ENCODE data around the gene CD2AP.
"Not testable (repeated sequence)": the region's sequence is repeated elsewhere in the genome, so short reads cannot be mapped to it uniquely, and the experiment has no call there.

Gene CD2AP

DNA sequence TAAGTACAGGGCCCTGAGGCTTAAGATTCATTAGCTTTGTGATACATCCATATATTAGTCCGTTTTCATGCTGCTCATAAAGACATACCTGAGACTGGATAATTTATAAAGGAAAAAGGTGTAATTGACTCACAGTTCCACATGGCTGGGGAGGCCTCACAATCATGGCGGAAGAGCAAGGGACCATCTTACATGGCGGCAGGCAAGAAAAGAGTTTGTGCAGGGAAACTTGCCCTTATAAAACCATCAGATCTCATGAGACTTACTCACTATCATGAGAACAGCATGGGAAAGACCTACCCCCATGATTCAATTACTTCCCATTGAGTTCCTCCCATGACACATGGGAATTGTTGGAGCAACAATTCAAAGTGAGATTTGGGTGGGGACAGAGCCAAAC is 32.6 kb upstream of the CD2AP start:
- not testable (repeated sequence) for H2AFZ ChIP-seq (ENCODE audit: low read length, unreplicated experiment); H3K79me2 ChIP-seq (ENCODE audit: control insufficient read depth, insufficient read depth, low read length, unreplicated experiment); H3K36me3 ChIP-seq (ENCODE audit: insufficient read depth, low read length); H3K4me1 ChIP-seq (ENCODE audit: control insufficient read depth, insufficient read depth, low read length, unreplicated experiment); H3K4me3 ChIP-seq (ENCODE audit: low read depth, low read length); H3K27ac ChIP-seq (ENCODE audit: low read depth, low read length); H3K27me3 ChIP-seq (ENCODE audit: insufficient read depth, low read length)

DNA sequence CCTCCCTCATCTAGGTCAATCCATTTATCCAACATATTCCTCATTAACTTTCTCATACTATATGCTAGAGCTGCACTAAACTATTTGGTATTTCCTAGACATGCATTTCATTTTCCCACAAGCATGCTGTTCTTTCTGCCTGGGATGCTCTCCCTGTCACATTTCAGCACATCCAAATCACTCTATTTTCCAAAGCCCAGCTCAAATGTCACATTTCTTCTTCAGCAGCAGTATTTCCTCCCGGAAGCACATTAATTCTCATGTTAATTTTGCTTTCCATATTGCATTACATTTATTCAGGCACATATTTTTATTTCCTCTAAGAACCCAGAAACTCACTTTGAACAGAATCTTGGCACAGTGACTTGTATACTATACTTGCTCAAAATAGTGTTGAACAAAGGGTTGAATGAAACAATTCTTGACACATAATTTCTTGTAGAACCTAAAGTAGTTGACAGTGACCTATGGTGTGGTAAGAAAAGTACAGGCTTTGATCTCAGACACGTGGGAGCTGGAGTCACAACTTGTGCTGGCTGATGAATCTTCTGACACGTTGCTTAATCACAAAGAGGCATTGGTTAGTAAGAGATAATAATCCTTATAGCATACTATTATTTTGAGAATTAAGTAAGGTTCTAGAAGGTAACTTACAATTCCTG is 30.8 kb upstream of the CD2AP start:
- Histone ChIP-seq H3K4me3 (ENCODE audit: low read depth, low read length) (no peak overlapping the region), H3K36me3 (ENCODE audit: insufficient read depth, low read length) (no peaks in the 10 kb centered on the region), H2AFZ (ENCODE audit: low read length, unreplicated experiment) (no peak overlapping the region), H3K79me2 (ENCODE audit: control insufficient read depth, insufficient read depth, low read length, unreplicated experiment) (no peaks in the 10 kb centered on the region), H3K27ac (ENCODE audit: low read depth, low read length) (no peak overlapping the region), H3K4me1 (ENCODE audit: control insufficient read depth, insufficient read depth, low read length, unreplicated experiment) (no peaks in the 10 kb centered on the region), H3K27me3 (ENCODE audit: insufficient read depth, low read length) (no peaks in the 10 kb centered on the region)

DNA sequence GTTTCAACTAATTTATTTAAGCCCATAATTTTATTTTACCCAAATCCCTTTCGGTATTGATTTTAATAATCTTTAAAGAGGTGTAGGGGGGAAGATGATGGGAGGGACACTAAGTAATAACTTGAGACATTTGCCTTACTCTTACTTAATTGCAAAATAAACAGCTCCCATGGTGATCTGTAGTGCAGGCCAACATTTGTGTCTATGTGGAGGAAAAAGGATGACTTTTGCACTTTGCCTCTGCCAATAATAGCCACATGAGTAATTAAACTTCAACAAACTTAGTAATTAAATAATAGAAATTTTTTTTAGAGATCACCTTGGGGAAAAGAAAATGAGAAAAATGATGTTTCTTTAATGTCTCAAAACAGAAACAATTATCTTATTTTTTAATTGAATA is 29.9 kb upstream of the CD2AP start:
- H3K79me2 ChIP-seq (ENCODE audit: control insufficient read depth, insufficient read depth, low read length, unreplicated experiment): no peaks in the 10 kb centered on the region
- H3K4me1 ChIP-seq (ENCODE audit: control insufficient read depth, insufficient read depth, low read length, unreplicated experiment): no peaks in the 10 kb centered on the region
- H3K36me3 ChIP-seq (ENCODE audit: insufficient read depth, low read length): no peaks in the 10 kb centered on the region
- no peaks in the 10 kb centered on the region for H3K27me3 ChIP-seq (ENCODE audit: insufficient read depth, low read length)
- H3K4me3 ChIP-seq (ENCODE audit: low read depth, low read length): no peak overlapping the region
- H3K27ac ChIP-seq (ENCODE audit: low read depth, low read length): no peak overlapping the region
- no peak overlapping the region for H2AFZ ChIP-seq (ENCODE audit: low read length, unreplicated experiment)

DNA sequence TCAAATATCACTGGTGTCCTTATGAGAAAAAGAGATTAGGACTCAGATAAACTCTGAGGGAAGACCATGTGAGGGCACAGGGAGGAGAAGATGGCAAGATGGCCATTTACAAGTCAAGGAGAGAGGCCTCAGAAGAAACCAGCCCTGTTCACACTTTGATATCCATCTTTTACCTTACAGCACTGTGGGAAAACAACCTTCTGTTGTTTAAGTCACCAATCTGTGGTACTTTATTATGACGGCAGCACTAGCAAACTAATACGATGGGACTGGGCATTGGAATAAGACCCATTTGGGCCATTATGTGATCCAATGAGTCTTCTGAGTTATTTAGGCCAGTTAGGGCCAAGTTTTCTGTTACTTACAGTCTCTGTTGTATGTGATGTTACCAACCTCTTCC is 26.4 kb upstream of the CD2AP start:
- Histone ChIP-seq H3K4me3 (ENCODE audit: low read depth, low read length) (no peak overlapping the region), H3K27me3 (ENCODE audit: insufficient read depth, low read length) (no peaks in the 10 kb centered on the region), H3K36me3 (ENCODE audit: insufficient read depth, low read length) (no peaks in the 10 kb centered on the region), H3K27ac (ENCODE audit: low read depth, low read length) (no peak overlapping the region), H2AFZ (ENCODE audit: low read length, unreplicated experiment) (no peak overlapping the region), H3K79me2 (ENCODE audit: control insufficient read depth, insufficient read depth, low read length, unreplicated experiment) (no peaks in the 10 kb centered on the region), H3K4me1 (ENCODE audit: control insufficient read depth, insufficient read depth, low read length, unreplicated experiment) (no peaks in the 10 kb centered on the region)

DNA sequence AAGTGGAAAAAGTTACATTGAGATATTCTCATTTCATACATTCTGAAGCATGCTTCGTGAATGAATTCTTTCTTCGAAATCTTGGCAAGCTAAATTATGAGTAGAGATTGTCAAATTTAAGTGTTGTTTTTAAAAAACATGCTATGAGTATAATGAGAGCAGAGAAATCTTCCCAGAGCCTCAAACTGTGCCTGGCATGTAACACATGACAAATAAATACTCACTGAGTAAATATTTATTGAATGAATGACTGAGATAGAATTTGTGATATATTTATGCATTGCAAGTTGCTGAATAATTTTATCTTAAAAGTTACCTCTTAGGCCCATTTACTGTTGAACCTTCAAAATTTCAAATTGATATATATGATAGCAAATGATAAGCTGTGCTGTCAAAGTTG is 24.7 kb upstream of the CD2AP start:
- Histone ChIP-seq H3K4me3 (ENCODE audit: low read depth, low read length) (no peak overlapping the region), H3K4me1 (ENCODE audit: control insufficient read depth, insufficient read depth, low read length, unreplicated experiment) (no peaks in the 10 kb centered on the region), H3K79me2 (ENCODE audit: control insufficient read depth, insufficient read depth, low read length, unreplicated experiment) (no peaks in the 10 kb centered on the region), H3K27ac (ENCODE audit: low read depth, low read length) (no peak overlapping the region), H3K36me3 (ENCODE audit: insufficient read depth, low read length) (no peaks in the 10 kb centered on the region), H2AFZ (ENCODE audit: low read length, unreplicated experiment) (no peak overlapping the region), H3K27me3 (ENCODE audit: insufficient read depth, low read length) (no peaks in the 10 kb centered on the region)

DNA sequence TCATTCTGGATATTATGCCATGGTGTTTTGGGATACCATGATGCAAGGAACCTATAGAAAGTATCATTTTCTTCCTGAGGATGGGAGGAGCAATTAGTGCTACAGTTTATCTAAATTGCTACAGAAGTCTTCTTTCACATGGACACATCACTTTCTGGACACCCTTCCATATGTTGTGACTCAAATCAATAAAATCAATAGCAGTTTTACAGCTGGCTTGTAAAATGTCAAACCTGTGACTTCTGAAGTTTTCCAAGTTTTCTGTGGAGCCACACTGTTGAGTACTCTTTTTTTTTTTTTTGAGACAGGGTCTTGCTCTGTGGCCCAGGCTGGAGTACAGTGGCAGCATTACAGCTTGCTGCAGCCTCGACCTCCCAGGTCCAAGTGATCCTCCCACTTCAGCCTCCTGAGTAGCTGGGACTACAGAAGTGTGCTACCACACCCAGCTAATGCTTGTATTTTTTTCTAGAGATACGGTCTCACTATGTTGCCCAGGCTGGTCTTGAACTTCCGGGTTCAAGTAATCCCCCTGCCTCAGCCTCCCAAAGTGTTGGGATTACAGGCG is 24.1 kb upstream of the CD2AP start:
- H3K79me2 ChIP-seq (ENCODE audit: control insufficient read depth, insufficient read depth, low read length, unreplicated experiment): no peaks in the 10 kb centered on the region
- no peak overlapping the region for H3K27ac ChIP-seq (ENCODE audit: low read depth, low read length)
- no peak overlapping the region for H2AFZ ChIP-seq (ENCODE audit: low read length, unreplicated experiment)
- H3K36me3 ChIP-seq (ENCODE audit: insufficient read depth, low read length): no peaks in the 10 kb centered on the region
- no peaks in the 10 kb centered on the region for H3K27me3 ChIP-seq (ENCODE audit: insufficient read depth, low read length)
- H3K4me1 ChIP-seq (ENCODE audit: control insufficient read depth, insufficient read depth, low read length, unreplicated experiment): no peaks in the 10 kb centered on the region
- H3K4me3 ChIP-seq (ENCODE audit: low read depth, low read length): no peak overlapping the region

DNA sequence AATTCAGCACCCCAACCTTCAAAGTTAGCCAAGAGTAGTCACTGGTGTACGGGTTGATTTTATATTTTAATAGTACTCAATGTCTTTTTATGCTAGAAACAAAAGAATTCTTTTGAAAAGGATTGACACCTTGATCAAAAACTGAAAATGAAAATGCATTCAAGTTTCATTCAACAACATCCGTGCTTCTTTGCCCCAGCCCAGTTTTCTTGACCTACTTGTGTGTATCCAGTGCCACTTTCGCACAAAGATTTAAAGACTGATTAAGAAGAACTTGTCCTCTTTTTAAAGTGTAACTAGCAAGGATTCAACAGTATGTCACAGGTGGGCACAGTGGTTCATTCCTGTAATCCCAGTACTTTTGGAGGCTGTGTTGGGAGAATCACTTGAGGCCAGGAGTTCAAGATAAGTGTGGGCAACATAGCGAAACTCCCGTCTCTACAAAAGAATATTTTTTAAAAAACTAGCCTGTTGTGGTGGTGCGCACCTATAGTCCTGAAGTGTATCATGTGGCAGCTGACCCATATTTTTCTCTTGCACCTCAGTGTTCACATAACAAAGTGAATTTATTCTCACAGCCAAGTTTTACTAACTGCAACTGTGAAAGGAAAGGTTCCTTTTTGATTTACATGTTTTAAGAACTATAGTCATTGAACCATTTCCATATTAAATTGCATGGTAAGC is 22.7 kb upstream of the CD2AP start:
- H3K4me1 ChIP-seq (ENCODE audit: control insufficient read depth, insufficient read depth, low read length, unreplicated experiment): no peaks in the 10 kb centered on the region
- no peak overlapping the region for H3K27ac ChIP-seq (ENCODE audit: low read depth, low read length)
- no peaks in the 10 kb centered on the region for H3K79me2 ChIP-seq (ENCODE audit: control insufficient read depth, insufficient read depth, low read length, unreplicated experiment)
- H3K36me3 ChIP-seq (ENCODE audit: insufficient read depth, low read length): no peaks in the 10 kb centered on the region
- H3K27me3 ChIP-seq (ENCODE audit: insufficient read depth, low read length): no peaks in the 10 kb centered on the region
- no peak overlapping the region for H2AFZ ChIP-seq (ENCODE audit: low read length, unreplicated experiment)
- no peak overlapping the region for H3K4me3 ChIP-seq (ENCODE audit: low read depth, low read length)

DNA sequence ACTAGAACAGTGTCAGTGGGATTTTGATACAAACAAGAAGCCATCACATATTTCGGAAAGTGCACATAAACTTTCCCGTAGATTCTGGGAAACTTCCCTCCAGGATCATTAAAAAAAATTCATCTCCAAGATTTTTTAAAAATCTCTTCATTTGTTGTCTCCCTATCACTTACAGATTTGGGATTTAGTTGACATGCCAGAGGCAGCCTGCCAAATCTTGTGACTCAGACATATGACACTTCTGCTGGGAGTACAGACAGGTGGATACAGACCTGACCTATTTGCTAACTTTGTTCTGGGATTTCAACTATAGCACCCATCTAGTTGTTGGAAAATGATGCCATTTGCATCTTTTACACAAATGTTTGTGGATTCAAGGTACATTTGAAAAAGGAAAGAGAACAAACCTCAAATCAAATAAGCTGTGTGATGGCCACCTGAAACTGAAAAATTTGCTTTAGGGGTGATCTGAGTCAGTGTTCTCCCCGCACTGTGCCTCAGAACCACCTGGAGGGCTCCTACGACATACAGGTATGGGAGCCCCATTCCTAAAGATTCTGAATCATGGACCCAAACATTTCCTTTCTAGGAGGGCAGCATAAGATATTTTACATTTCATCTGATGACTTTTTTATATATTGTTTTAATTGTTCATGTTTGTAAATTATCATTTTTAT is 21.9 kb upstream of the CD2AP start:
- Histone ChIP-seq H3K79me2 (ENCODE audit: control insufficient read depth, insufficient read depth, low read length, unreplicated experiment) (no peaks in the 10 kb centered on the region), H3K36me3 (ENCODE audit: insufficient read depth, low read length) (no peaks in the 10 kb centered on the region), H3K27me3 (ENCODE audit: insufficient read depth, low read length) (no peaks in the 10 kb centered on the region), H3K4me3 (ENCODE audit: low read depth, low read length) (no peak overlapping the region), H3K27ac (ENCODE audit: low read depth, low read length) (no peak overlapping the region), H3K4me1 (ENCODE audit: control insufficient read depth, insufficient read depth, low read length, unreplicated experiment) (no peaks in the 10 kb centered on the region), H2AFZ (ENCODE audit: low read length, unreplicated experiment) (no peak overlapping the region)

DNA sequence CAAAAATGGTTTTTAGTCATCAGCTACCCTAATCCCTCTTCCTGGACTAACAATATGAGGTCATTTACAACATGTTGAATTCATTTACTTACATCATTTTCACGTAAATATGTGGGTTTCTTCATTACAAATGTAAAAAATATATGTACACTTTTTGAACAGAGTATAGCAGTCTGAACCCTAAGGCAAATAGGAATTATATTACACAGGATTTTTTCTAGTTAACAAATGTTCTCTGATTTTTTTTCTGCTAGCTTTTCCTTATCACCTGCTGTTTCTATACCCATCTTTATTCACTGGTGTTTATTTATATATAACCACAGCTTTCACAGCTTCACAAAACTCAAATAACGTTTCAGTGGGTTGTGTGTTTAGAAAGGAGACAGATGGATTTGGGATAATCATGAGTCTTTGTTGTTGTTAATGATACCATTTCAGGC is 21.0 kb upstream of the CD2AP start:
- H2AFZ ChIP-seq (ENCODE audit: low read length, unreplicated experiment): no peak overlapping the region
- H3K79me2 ChIP-seq (ENCODE audit: control insufficient read depth, insufficient read depth, low read length, unreplicated experiment): no peaks in the 10 kb centered on the region
- H3K27me3 ChIP-seq (ENCODE audit: insufficient read depth, low read length): no peaks in the 10 kb centered on the region
- no peak overlapping the region for H3K27ac ChIP-seq (ENCODE audit: low read depth, low read length)
- no peaks in the 10 kb centered on the region for H3K36me3 ChIP-seq (ENCODE audit: insufficient read depth, low read length)
- no peak overlapping the region for H3K4me3 ChIP-seq (ENCODE audit: low read depth, low read length)
- no peaks in the 10 kb centered on the region for H3K4me1 ChIP-seq (ENCODE audit: control insufficient read depth, insufficient read depth, low read length, unreplicated experiment)

DNA sequence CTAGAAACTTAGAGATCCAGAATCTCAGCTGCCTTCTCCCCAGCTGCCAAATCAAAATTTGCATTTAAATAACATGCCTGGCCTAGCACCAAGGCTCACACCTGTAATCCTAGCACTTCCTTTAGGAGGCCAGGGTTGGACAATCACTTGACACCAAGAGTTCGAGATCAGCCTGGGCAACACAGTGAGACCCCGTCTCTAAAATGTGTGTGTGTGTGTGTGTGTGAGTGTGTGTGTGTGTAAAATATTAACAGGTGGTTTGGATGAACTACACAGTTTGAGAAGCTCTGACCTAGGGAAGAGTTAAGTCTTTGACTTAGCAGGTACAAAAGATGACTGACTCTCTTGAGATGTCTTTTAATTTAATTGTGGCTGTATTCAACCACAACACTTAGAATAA is 20.2 kb upstream of the CD2AP start:
- Histone ChIP-seq H3K4me1 (ENCODE audit: control insufficient read depth, insufficient read depth, low read length, unreplicated experiment) (no peaks in the 10 kb centered on the region), H3K4me3 (ENCODE audit: low read depth, low read length) (no peak overlapping the region), H2AFZ (ENCODE audit: low read length, unreplicated experiment) (no peak overlapping the region), H3K36me3 (ENCODE audit: insufficient read depth, low read length) (no peaks in the 10 kb centered on the region), H3K27ac (ENCODE audit: low read depth, low read length) (no peak overlapping the region), H3K79me2 (ENCODE audit: control insufficient read depth, insufficient read depth, low read length, unreplicated experiment) (no peaks in the 10 kb centered on the region), H3K27me3 (ENCODE audit: insufficient read depth, low read length) (no peaks in the 10 kb centered on the region)

DNA sequence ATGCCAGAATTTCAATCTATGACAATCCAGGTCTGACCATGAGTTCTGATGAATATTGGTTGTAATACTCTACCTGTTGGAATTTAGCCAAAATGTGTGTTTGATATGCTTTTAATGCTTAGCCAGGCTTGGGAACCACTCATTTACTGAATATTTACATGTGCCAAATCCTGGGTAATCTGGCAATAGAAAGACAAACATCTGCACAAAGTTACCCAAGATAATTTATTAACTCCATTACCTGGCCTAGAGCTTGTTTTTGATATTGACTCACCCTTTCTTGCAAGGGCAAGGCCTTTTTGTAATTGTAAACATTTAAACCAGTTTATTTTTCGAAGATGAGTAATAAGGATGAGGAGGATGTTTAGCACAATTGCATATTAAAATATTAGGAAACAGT is 13.5 kb upstream of the CD2AP start:
- no peaks in the 10 kb centered on the region for H3K36me3 ChIP-seq (ENCODE audit: insufficient read depth, low read length)
- H3K4me1 ChIP-seq (ENCODE audit: control insufficient read depth, insufficient read depth, low read length, unreplicated experiment): no peaks in the 10 kb centered on the region
- H2AFZ ChIP-seq (ENCODE audit: low read length, unreplicated experiment): no peak overlapping the region
- no peak overlapping the region for H3K4me3 ChIP-seq (ENCODE audit: low read depth, low read length)
- H3K79me2 ChIP-seq (ENCODE audit: control insufficient read depth, insufficient read depth, low read length, unreplicated experiment): no peaks in the 10 kb centered on the region
- no peak overlapping the region for H3K27ac ChIP-seq (ENCODE audit: low read depth, low read length)
- no peaks in the 10 kb centered on the region for H3K27me3 ChIP-seq (ENCODE audit: insufficient read depth, low read length)
